ENCODE measurements around the gene MAGI2. TPM values are rescaled to one million over a fixed set of nuclear protein-coding genes. Genes with fewer than 3 reads are reported as not detected.
"Not testable (repeated sequence)": the region's sequence is repeated elsewhere in the genome, so short reads cannot be mapped to it uniquely, and the experiment has no call there.

The MAGI2 gene
- polyA plus RNA-seq, 1 donor, result 2.6 TPM

GRCh38 chr7:79452032-79452494 lies 1.4 kb downstream of the MAGI2 start:
- peaks cover 6% of the 10 kb centered on the region for H3K9me3 ChIP-seq (ENCODE audit: control insufficient read depth, low read depth, low read length)
- H3K36me3 ChIP-seq (ENCODE audit: control insufficient read depth, insufficient read depth, low read length), result no peaks in the 10 kb centered on the region
- no peak overlapping the region for H3K27ac ChIP-seq (ENCODE audit: low read length)
- no CpG with 5 or more reads among the region's 27 CpGs for WGBS (ENCODE audit: insufficient coverage, low lambda C conversion rate)
- no peaks in the 10 kb centered on the region for H3K4me1 ChIP-seq (ENCODE audit: control insufficient read depth, insufficient read depth, low read length)
- H3K4me3 ChIP-seq (ENCODE audit: low read length), result peak overlapping the region; percentile 68
- DNase-seq, result peak; percentile 37 to 49
- peaks cover 47% of the 10 kb centered on the region for H3K27me3 ChIP-seq (ENCODE audit: control insufficient read depth, insufficient read depth, low read length)

- no CpG with 5 or more reads among the region's 8 CpGs for WGBS (ENCODE audit: insufficient coverage, low lambda C conversion rate)
- no peak for DNase-seq
- no peak overlapping the region for H3K27ac ChIP-seq (ENCODE audit: low read length)
- no peaks in the 10 kb centered on the region for H3K36me3 ChIP-seq (ENCODE audit: control insufficient read depth, insufficient read depth, low read length)
- peaks cover 47% of the 10 kb centered on the region for H3K27me3 ChIP-seq (ENCODE audit: control insufficient read depth, insufficient read depth, low read length)
- no peaks in the 10 kb centered on the region for H3K4me1 ChIP-seq (ENCODE audit: control insufficient read depth, insufficient read depth, low read length)
- H3K9me3 ChIP-seq (ENCODE audit: control insufficient read depth, low read depth, low read length), result peaks cover 6% of the 10 kb centered on the region
- peak overlapping the region; percentile 68 for H3K4me3 ChIP-seq (ENCODE audit: low read length)
Measured at GRCh38 chr7:79451580-79451979, 1.9 kb downstream of the MAGI2 start.

- WGBS (ENCODE audit: insufficient coverage, low lambda C conversion rate), result 86% methylated on average over 1 of the region's 3 CpGs
- not testable (repeated sequence) for H3K4me1 ChIP-seq (ENCODE audit: control insufficient read depth, insufficient read depth, low read length); H3K36me3 ChIP-seq (ENCODE audit: control insufficient read depth, insufficient read depth, low read length); H3K4me3 ChIP-seq (ENCODE audit: low read length); H3K27ac ChIP-seq (ENCODE audit: low read length); DNase-seq; H3K9me3 ChIP-seq (ENCODE audit: control insufficient read depth, low read depth, low read length); H3K27me3 ChIP-seq (ENCODE audit: control insufficient read depth, insufficient read depth, low read length)
Measured at GRCh38 chr7:79442766-79443165, 10.7 kb downstream of the MAGI2 start.

- H3K27me3 ChIP-seq (ENCODE audit: control insufficient read depth, insufficient read depth, low read length), result no peaks in the 10 kb centered on the region
- no peaks in the 10 kb centered on the region for H3K36me3 ChIP-seq (ENCODE audit: control insufficient read depth, insufficient read depth, low read length)
- H3K9me3 ChIP-seq (ENCODE audit: control insufficient read depth, low read depth, low read length), result no peaks in the 10 kb centered on the region
- H3K4me1 ChIP-seq (ENCODE audit: control insufficient read depth, insufficient read depth, low read length), result no peaks in the 10 kb centered on the region
- no peak for DNase-seq
- no peak overlapping the region for H3K4me3 ChIP-seq (ENCODE audit: low read length)
- no peak overlapping the region for H3K27ac ChIP-seq (ENCODE audit: low read length)
Measured at GRCh38 chr7:79436378-79436777, 17.1 kb downstream of the MAGI2 start.

- H3K4me1 ChIP-seq (ENCODE audit: control insufficient read depth, insufficient read depth, low read length), result no peaks in the 10 kb centered on the region
- no peak for DNase-seq
- H3K27ac ChIP-seq (ENCODE audit: low read length), result no peak overlapping the region
- H3K4me3 ChIP-seq (ENCODE audit: low read length), result no peak overlapping the region
- H3K9me3 ChIP-seq (ENCODE audit: control insufficient read depth, low read depth, low read length), result no peaks in the 10 kb centered on the region
- WGBS (ENCODE audit: insufficient coverage, low lambda C conversion rate), result no CpG with 5 or more reads among the region's 1 CpG
- H3K36me3 ChIP-seq (ENCODE audit: control insufficient read depth, insufficient read depth, low read length), result no peaks in the 10 kb centered on the region
- H3K27me3 ChIP-seq (ENCODE audit: control insufficient read depth, insufficient read depth, low read length), result no peaks in the 10 kb centered on the region
Measured at GRCh38 chr7:79434867-79435266, 18.6 kb downstream of the MAGI2 start.

GRCh38 chr7:79434098-79434497 lies 19.4 kb downstream of the MAGI2 start:
- no peak overlapping the region for H3K27ac ChIP-seq (ENCODE audit: low read length)
- H3K27me3 ChIP-seq (ENCODE audit: control insufficient read depth, insufficient read depth, low read length), result no peaks in the 10 kb centered on the region
- DNase-seq, result no peak
- no peaks in the 10 kb centered on the region for H3K4me1 ChIP-seq (ENCODE audit: control insufficient read depth, insufficient read depth, low read length)
- 100% methylated on average over 1 of the region's 1 CpG for WGBS (ENCODE audit: insufficient coverage, low lambda C conversion rate)
- no peaks in the 10 kb centered on the region for H3K9me3 ChIP-seq (ENCODE audit: control insufficient read depth, low read depth, low read length)
- H3K36me3 ChIP-seq (ENCODE audit: control insufficient read depth, insufficient read depth, low read length), result no peaks in the 10 kb centered on the region
- no peak overlapping the region for H3K4me3 ChIP-seq (ENCODE audit: low read length)

GRCh38 chr7:79430391-79430790 lies 23.1 kb downstream of the MAGI2 start:
- H3K27me3 ChIP-seq (ENCODE audit: control insufficient read depth, insufficient read depth, low read length), result no peaks in the 10 kb centered on the region
- no peak for DNase-seq
- no peaks in the 10 kb centered on the region for H3K36me3 ChIP-seq (ENCODE audit: control insufficient read depth, insufficient read depth, low read length)
- H3K4me1 ChIP-seq (ENCODE audit: control insufficient read depth, insufficient read depth, low read length), result no peaks in the 10 kb centered on the region
- no peaks in the 10 kb centered on the region for H3K9me3 ChIP-seq (ENCODE audit: control insufficient read depth, low read depth, low read length)
- no peak overlapping the region for H3K4me3 ChIP-seq (ENCODE audit: low read length)
- WGBS (ENCODE audit: insufficient coverage, low lambda C conversion rate), result no CpG with 5 or more reads among the region's 2 CpGs
- no peak overlapping the region for H3K27ac ChIP-seq (ENCODE audit: low read length)

- WGBS (ENCODE audit: insufficient coverage, low lambda C conversion rate), result 98% methylated on average over 4 of the region's 7 CpGs
- no peak for DNase-seq
- Histone ChIP-seq H3K36me3 (ENCODE audit: control insufficient read depth, insufficient read depth, low read length) (no peaks in the 10 kb centered on the region), H3K27ac (ENCODE audit: low read length) (no peak overlapping the region), H3K4me3 (ENCODE audit: low read length) (no peak overlapping the region), H3K9me3 (ENCODE audit: control insufficient read depth, low read depth, low read length) (no peaks in the 10 kb centered on the region), H3K27me3 (ENCODE audit: control insufficient read depth, insufficient read depth, low read length) (no peaks in the 10 kb centered on the region), H3K4me1 (ENCODE audit: control insufficient read depth, insufficient read depth, low read length) (no peaks in the 10 kb centered on the region)
Measured at GRCh38 chr7:79425665-79426064, 27.8 kb downstream of the MAGI2 start.

- Histone ChIP-seq H3K27ac (ENCODE audit: low read length) (no peak overlapping the region), H3K36me3 (ENCODE audit: control insufficient read depth, insufficient read depth, low read length) (no peaks in the 10 kb centered on the region), H3K4me3 (ENCODE audit: low read length) (no peak overlapping the region), H3K9me3 (ENCODE audit: control insufficient read depth, low read depth, low read length) (no peaks in the 10 kb centered on the region), H3K27me3 (ENCODE audit: control insufficient read depth, insufficient read depth, low read length) (no peaks in the 10 kb centered on the region), H3K4me1 (ENCODE audit: control insufficient read depth, insufficient read depth, low read length) (no peaks in the 10 kb centered on the region)
- no peak for DNase-seq
- 83% methylated on average over 1 of the region's 3 CpGs for WGBS (ENCODE audit: insufficient coverage, low lambda C conversion rate)
Measured at GRCh38 chr7:79421751-79422150, 31.7 kb downstream of the MAGI2 start.

GRCh38 chr7:79420464-79420863 lies 33.0 kb downstream of the MAGI2 start:
- Histone ChIP-seq H3K4me1 (ENCODE audit: control insufficient read depth, insufficient read depth, low read length) (no peaks in the 10 kb centered on the region), H3K9me3 (ENCODE audit: control insufficient read depth, low read depth, low read length) (no peaks in the 10 kb centered on the region), H3K4me3 (ENCODE audit: low read length) (no peak overlapping the region), H3K36me3 (ENCODE audit: control insufficient read depth, insufficient read depth, low read length) (no peaks in the 10 kb centered on the region), H3K27ac (ENCODE audit: low read length) (no peak overlapping the region), H3K27me3 (ENCODE audit: control insufficient read depth, insufficient read depth, low read length) (no peaks in the 10 kb centered on the region)
- no peak for DNase-seq
- 50% methylated on average over 1 of the region's 2 CpGs for WGBS (ENCODE audit: insufficient coverage, low lambda C conversion rate)

GRCh38 chr7:79414910-79415309 lies 38.6 kb downstream of the MAGI2 start:
- H3K36me3 ChIP-seq (ENCODE audit: control insufficient read depth, insufficient read depth, low read length), result no peaks in the 10 kb centered on the region
- DNase-seq, result no peak
- no peaks in the 10 kb centered on the region for H3K9me3 ChIP-seq (ENCODE audit: control insufficient read depth, low read depth, low read length)

More at GRCh38 chr7:79414910-79415309, 38.6 kb downstream of the MAGI2 start:
- Histone ChIP-seq H3K27me3 (ENCODE audit: control insufficient read depth, insufficient read depth, low read length) (no peaks in the 10 kb centered on the region), H3K4me3 (ENCODE audit: low read length) (no peak overlapping the region), H3K4me1 (ENCODE audit: control insufficient read depth, insufficient read depth, low read length) (no peaks in the 10 kb centered on the region), H3K27ac (ENCODE audit: low read length) (no peak overlapping the region)
